ENCODE results near the gene GUCY1A1. TPM values are rescaled to one million over a fixed set of nuclear protein-coding genes. Genes with fewer than 3 reads are reported as not detected.

Gene GUCY1A1
- total RNA-seq, 1 donor from 2014 or later = 1.0 TPM

DNA sequence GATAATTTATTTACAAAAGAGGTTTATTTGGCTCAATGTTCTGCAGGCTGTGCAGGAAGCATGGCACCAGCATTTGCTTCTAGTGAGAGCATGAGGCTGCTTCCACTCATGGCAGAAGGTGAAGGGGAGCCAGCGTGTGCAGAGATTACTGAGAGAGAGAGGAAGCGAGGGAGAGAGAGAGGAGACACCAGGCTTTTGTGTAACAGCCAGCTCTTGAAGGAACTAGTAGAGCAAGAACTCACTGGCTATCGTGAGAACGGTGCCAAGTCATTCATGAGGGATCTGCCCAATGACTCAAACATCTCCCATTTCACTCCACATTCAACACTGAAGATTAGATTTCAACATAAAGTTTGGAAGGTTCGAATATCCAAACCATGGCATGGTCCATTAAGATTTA is 12.7 kb downstream of the GUCY1A1 start:
- H3K4me2 ChIP-seq (ENCODE audit: low read length) = no peak overlapping the region

DNA sequence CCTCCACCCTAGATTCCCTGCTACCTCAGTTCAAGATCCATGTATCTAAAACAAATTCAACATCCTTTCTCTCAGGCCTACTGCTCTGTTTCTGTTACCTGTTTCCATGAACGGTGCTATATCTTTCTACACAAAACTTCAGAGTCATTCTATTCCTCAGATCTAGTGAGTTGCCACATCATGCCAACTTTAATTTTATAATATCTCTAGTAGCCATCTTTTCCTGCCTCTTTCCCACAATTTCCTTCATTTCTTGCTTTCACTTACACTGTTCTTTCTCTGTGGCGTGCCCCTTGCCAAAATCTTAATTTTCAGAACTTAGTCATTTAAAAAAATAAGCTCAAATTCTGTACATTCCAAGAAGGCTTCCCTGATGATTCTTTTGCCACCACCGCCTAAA is 15.2 kb downstream of the GUCY1A1 start:
- Mint-ChIP-seq H3K9me3 (ENCODE audit: unreplicated experiment) (no peaks in the 10 kb centered on the region), H3K4me3 (ENCODE audit: unreplicated experiment) (no peak overlapping the region), H3K4me1 (ENCODE audit: low read depth, unreplicated experiment) (no peaks in the 10 kb centered on the region), H3K27ac (ENCODE audit: unreplicated experiment) (no peak overlapping the region), H3K27me3 (ENCODE audit: low read depth, unreplicated experiment) (peaks cover 2% of the 10 kb centered on the region), H3K36me3 (ENCODE audit: low read depth, unreplicated experiment) (no peaks in the 10 kb centered on the region)
- Histone ChIP-seq H4K20me1 (ENCODE audit: insufficient read depth, low read length) (no peaks in the 10 kb centered on the region), H2AFZ (ENCODE audit: low read depth, low read length) (no peak overlapping the region), H3K9me3 (ENCODE audit: insufficient read depth, low read depth, low read length) (no peaks in the 10 kb centered on the region), H3K4me2 (ENCODE audit: low read length) (no peak overlapping the region), H3K36me3 (ENCODE audit: insufficient read depth, low read length) (no peaks in the 10 kb centered on the region), H3K27me3 (ENCODE audit: insufficient read depth, low read length) (no peaks in the 10 kb centered on the region), H3K4me3 (ENCODE audit: insufficient read depth, low read depth, low read length) (no peak overlapping the region), H3K27ac (ENCODE audit: low read depth, low read length) (no peak overlapping the region), H3K9ac (ENCODE audit: low read length) (no peak overlapping the region), H3K79me2 (ENCODE audit: insufficient read depth, low read length) (no peaks in the 10 kb centered on the region), H3K4me1 (ENCODE audit: insufficient read depth, low read length) (no peaks in the 10 kb centered on the region)
- DNase-seq (ENCODE audit: low read depth) (no peak), FAIRE-seq (no peak)
- no peak for TF ChIP-seq EZH2 (IDR thresholded peaks at IDR 0.05; ENCODE audit: insufficient read depth, low read length)
- TF ChIP-seq, protein P1, sequence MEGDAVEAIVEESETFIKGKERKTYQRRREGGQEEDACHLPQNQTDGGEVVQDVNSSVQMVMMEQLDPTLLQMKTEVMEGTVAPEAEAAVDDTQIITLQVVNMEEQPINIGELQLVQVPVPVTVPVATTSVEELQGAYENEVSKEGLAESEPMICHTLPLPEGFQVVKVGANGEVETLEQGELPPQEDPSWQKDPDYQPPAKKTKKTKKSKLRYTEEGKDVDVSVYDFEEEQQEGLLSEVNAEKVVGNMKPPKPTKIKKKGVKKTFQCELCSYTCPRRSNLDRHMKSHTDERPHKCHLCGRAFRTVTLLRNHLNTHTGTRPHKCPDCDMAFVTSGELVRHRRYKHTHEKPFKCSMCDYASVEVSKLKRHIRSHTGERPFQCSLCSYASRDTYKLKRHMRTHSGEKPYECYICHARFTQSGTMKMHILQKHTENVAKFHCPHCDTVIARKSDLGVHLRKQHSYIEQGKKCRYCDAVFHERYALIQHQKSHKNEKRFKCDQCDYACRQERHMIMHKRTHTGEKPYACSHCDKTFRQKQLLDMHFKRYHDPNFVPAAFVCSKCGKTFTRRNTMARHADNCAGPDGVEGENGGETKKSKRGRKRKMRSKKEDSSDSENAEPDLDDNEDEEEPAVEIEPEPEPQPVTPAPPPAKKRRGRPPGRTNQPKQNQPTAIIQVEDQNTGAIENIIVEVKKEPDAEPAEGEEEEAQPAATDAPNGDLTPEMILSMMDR (IDR thresholded peaks at IDR 0.05; ENCODE audit: insufficient read depth, low read depth, low read length) = no peak

More for the DNA sequence above, 12.7 kb downstream of the GUCY1A1 start:
- Histone ChIP-seq H3K36me3 (ENCODE audit: insufficient read depth, low read length) (no peaks in the 10 kb centered on the region), H3K79me2 (ENCODE audit: insufficient read depth, low read length) (no peaks in the 10 kb centered on the region), H3K4me1 (ENCODE audit: insufficient read depth, low read length) (no peaks in the 10 kb centered on the region), H3K9me3 (ENCODE audit: insufficient read depth, low read depth, low read length) (no peaks in the 10 kb centered on the region), H4K20me1 (ENCODE audit: insufficient read depth, low read length) (no peaks in the 10 kb centered on the region), H3K4me3 (ENCODE audit: insufficient read depth, low read depth, low read length) (no peak overlapping the region), H3K27ac (ENCODE audit: low read depth, low read length) (no peak overlapping the region), H3K9ac (ENCODE audit: low read length) (no peak overlapping the region), H3K27me3 (ENCODE audit: insufficient read depth, low read length) (no peaks in the 10 kb centered on the region), H2AFZ (ENCODE audit: low read depth, low read length) (no peak overlapping the region)
- H3K4me3 Mint-ChIP-seq (ENCODE audit: unreplicated experiment) = no peak overlapping the region
- no peaks in the 10 kb centered on the region for H3K9me3 Mint-ChIP-seq (ENCODE audit: unreplicated experiment)
- no peak overlapping the region for H3K27ac Mint-ChIP-seq (ENCODE audit: unreplicated experiment)
- H3K36me3 Mint-ChIP-seq (ENCODE audit: low read depth, unreplicated experiment) = no peaks in the 10 kb centered on the region
- no peak for TF ChIP-seq EZH2 (IDR thresholded peaks at IDR 0.05; ENCODE audit: insufficient read depth, low read length)
- TF ChIP-seq, protein P1 (IDR thresholded peaks at IDR 0.05; ENCODE audit: insufficient read depth, low read depth, low read length) = no peak
- DNase-seq (ENCODE audit: low read depth) = no peak
- H3K4me1 Mint-ChIP-seq (ENCODE audit: low read depth, unreplicated experiment) = no peaks in the 10 kb centered on the region
- peaks cover under 1% of the 10 kb centered on the region for H3K27me3 Mint-ChIP-seq (ENCODE audit: low read depth, unreplicated experiment)
- FAIRE-seq = no peak

DNA sequence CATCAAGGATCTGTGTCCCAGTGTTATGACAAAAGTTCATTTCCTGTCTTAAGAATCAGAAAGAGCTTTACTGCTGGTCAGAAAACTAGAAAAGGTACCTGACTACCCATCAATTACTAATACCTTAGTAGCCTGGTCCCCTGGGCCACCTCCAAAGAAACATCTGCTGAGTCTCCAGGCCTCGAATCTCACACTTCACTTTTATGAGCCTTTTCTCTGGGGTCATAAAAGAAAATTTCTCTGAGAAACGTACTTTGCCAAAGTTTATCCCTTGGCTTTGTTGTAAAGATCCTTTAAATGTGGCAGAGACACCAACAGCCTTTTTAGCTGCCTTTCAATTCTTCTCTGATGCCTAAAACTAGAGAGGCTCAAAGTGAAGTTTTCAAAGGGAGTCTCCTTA is 17.8 kb downstream of the GUCY1A1 start:
- no peak overlapping the region for H3K4me3 ChIP-seq (ENCODE audit: insufficient read depth, low read depth, low read length)

More for the DNA sequence above, 17.8 kb downstream of the GUCY1A1 start:
- no peak for TF ChIP-seq EZH2 (IDR thresholded peaks at IDR 0.05; ENCODE audit: insufficient read depth, low read length)
- TF ChIP-seq, protein P1 (IDR thresholded peaks at IDR 0.05; ENCODE audit: insufficient read depth, low read depth, low read length) = no peak
- no peaks in the 10 kb centered on the region for H3K9me3 ChIP-seq (ENCODE audit: insufficient read depth, low read depth, low read length)
- H3K79me2 ChIP-seq (ENCODE audit: insufficient read depth, low read length) = no peaks in the 10 kb centered on the region
- H4K20me1 ChIP-seq (ENCODE audit: insufficient read depth, low read length) = no peaks in the 10 kb centered on the region
- Mint-ChIP-seq H3K27me3 (ENCODE audit: low read depth, unreplicated experiment) (peaks cover 2% of the 10 kb centered on the region), H3K27ac (ENCODE audit: unreplicated experiment) (no peak overlapping the region), H3K4me1 (ENCODE audit: low read depth, unreplicated experiment) (no peaks in the 10 kb centered on the region), H3K4me3 (ENCODE audit: unreplicated experiment) (no peak overlapping the region), H3K36me3 (ENCODE audit: low read depth, unreplicated experiment) (no peaks in the 10 kb centered on the region), H3K9me3 (ENCODE audit: unreplicated experiment) (no peaks in the 10 kb centered on the region)
- no peak overlapping the region for H3K27ac ChIP-seq (ENCODE audit: low read depth, low read length)
- no peaks in the 10 kb centered on the region for H3K36me3 ChIP-seq (ENCODE audit: insufficient read depth, low read length)
- DNase-seq (ENCODE audit: low read depth) (no peak), FAIRE-seq (no peak)
- H2AFZ ChIP-seq (ENCODE audit: low read depth, low read length) = no peak overlapping the region
- no peaks in the 10 kb centered on the region for H3K27me3 ChIP-seq (ENCODE audit: insufficient read depth, low read length)
- H3K4me2 ChIP-seq (ENCODE audit: low read length) = no peak overlapping the region
- no peak overlapping the region for H3K9ac ChIP-seq (ENCODE audit: low read length)
- no peaks in the 10 kb centered on the region for H3K4me1 ChIP-seq (ENCODE audit: insufficient read depth, low read length)
